Esophagus squamous epithelium (tissue), 4 donors: ENCODE results near the gene CST2.

Source experiments
- POLR2A ChIP-seq, 4 donors: fragments of 450-650 bp; IDR thresholded peaks; one replicate each; pipeline ENCODE4 v1.6.1; 2017; ENCODE audit warnings: antibody characterized with exemption in 4 of 4, mild to moderate bottlenecking in 4 of 4, moderate library complexity in 3 of 4
- TF ChIP-seq, protein P1 (sequence below), 6 experiments: fragments of 450-650 bp in 4 of 6; fragments of 200-600 bp in 2 of 6; sonication (generic) in 2 of 6; IDR thresholded peaks; one replicate each; pipeline ENCODE4 v1.5.1; 2016 to 2019; ENCODE audit warnings: antibody characterized with exemption in 6 of 6, mild to moderate bottlenecking in 4 of 6, moderate library complexity in 4 of 6

DNA sequence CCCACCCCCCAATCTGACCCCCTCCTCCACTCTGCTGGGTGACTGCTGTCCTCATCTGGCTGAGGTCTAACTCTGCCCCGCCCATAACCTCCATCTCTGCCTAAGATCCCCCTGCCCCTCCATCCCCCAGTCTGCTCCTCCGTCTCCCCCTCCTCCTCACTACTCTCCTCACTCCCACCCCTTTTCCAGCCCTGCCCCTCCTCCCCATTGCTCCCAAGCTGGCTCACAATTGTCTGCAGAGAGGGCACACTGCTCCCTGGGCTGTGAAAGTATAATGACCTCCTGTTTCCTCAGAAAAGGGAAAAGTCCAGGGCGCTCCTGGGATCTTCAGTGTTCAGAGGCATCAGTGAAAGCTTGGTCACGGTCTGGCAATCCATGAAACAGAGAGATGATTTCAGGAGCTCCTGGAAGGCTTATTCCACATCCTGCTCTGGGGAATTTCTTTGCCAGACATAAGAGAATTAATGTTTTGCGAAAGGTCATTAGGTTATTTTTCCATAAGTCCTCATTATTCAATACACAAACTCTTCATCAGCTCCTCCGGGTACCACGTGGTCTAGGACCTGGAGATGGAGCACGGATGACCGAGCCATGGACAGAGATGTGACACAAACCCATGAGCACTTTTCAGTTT, 31.6 kb upstream of the CST2 start:
- no peak for TF ChIP-seq POLR2A (IDR thresholded peaks at IDR 0.05)
- TF ChIP-seq, protein P1, sequence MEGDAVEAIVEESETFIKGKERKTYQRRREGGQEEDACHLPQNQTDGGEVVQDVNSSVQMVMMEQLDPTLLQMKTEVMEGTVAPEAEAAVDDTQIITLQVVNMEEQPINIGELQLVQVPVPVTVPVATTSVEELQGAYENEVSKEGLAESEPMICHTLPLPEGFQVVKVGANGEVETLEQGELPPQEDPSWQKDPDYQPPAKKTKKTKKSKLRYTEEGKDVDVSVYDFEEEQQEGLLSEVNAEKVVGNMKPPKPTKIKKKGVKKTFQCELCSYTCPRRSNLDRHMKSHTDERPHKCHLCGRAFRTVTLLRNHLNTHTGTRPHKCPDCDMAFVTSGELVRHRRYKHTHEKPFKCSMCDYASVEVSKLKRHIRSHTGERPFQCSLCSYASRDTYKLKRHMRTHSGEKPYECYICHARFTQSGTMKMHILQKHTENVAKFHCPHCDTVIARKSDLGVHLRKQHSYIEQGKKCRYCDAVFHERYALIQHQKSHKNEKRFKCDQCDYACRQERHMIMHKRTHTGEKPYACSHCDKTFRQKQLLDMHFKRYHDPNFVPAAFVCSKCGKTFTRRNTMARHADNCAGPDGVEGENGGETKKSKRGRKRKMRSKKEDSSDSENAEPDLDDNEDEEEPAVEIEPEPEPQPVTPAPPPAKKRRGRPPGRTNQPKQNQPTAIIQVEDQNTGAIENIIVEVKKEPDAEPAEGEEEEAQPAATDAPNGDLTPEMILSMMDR (IDR thresholded peaks at IDR 0.05): no peak
